ENCODE results near the gene IDH3A. TPM values are rescaled to one million over a fixed set of nuclear protein-coding genes. Genes with fewer than 3 reads are reported as not detected.

IDH3A gene
- polyA plus RNA-seq, 4 donors, result 85.9 to 97.5 (median 92.8) TPM

DNA sequence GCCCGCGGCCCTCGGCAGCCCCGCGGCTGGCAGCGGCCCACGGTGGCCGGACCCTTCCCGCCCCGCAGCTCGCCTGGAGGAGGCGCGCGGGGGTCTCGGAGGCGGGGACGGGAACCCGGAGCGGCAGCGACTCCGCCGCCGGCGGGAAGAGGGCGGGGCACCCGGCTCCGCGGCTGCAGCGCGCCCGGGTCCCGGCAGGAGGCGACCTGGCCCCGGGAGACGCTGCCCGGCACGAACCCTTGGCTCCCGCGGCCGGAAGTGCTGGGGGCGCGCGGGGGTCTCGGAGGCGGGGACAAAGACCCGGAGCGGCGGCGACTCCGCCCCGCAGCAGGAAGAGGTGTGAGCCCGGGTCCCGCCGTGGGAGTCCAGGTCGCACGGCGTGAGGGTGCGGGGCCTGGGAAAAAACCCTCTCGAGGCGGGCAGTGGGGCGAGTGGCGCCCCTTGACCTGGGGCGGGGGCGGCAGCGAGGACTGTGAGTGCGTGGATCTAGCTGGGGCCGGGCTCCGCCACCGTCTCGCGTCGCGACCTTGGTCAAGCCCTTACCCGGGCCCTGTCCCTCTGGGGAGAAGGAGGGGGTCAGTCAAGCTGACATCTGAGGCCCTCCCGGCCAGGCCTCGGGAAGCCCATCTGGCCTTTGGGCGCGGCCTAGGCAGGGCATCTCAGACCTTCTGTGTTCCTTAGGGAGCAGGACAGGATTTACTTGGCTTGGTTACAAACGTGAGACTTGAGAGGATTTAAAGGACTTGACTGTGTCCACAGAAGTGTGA is 17.7 kb upstream of the IDH3A start, which contains the start of gene CIB2:
Gene CIB2 (minus strand): TSS at position 151 of the 767 bp plus-strand sequence. CDS start 230 bp downstream, outside the sequence.
- peaks cover 2 to 55% (median 4%) of the 10 kb centered on the region in 3 donors for H3K4me1 ChIP-seq (ENCODE audit: control insufficient read depth in 3 of 3, insufficient read depth in 2 of 3, low read depth in 1 of 3, low read length in 2 of 3)
- FAIRE-seq, result no peak

DNA sequence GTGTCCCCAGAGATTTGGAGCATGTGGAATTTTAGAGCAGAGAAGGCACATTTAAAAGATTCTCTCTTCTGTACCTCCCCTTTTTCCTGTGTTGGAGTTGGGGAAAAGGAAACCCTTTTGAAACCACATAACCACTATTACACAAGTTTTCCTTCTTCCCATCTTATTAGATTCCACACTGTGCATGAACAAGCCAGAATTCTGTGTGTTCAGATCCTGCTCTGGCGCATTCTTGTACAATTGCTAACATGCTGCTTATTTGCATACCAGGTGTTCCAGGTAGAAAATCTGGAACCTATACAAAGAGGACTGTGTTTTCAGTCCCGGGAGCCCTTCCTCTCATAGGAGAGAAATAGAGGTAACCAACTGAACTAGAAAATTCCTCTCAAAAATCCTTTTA is 15.4 kb upstream of the IDH3A start:
- no peak overlapping the region for H3K27ac ChIP-seq (ENCODE audit: low read depth in 1 of 3, low read length in 2 of 3)
- no peak overlapping the region for H3K4me3 ChIP-seq (ENCODE audit: low read depth in 1 of 3, low read length in 3 of 3)
- DNase-seq (peak in 1 of 2 donors; percentile 34), FAIRE-seq (no peak)
- no peaks in the 10 kb centered on the region for H3K27me3 ChIP-seq (ENCODE audit: control insufficient read depth in 3 of 3, insufficient read depth in 3 of 3, low read length in 3 of 3)
- WGBS, 3 donors, result 25 to 72% (median 36%) methylated on average over 2 of the region's 2 CpGs
- H3K36me3 ChIP-seq (ENCODE audit: control insufficient read depth in 3 of 3, insufficient read depth in 2 of 3, low read depth in 1 of 3, low read length in 3 of 3), result no peaks in the 10 kb centered on the region
- no peaks in the 10 kb centered on the region for H3K9me3 ChIP-seq (ENCODE audit: control insufficient read depth in 2 of 2, insufficient read depth in 1 of 2, low read depth in 1 of 2, low read length in 1 of 2)
- peaks cover 1 to 55% (median 4%) of the 10 kb centered on the region in 3 donors for H3K4me1 ChIP-seq (ENCODE audit: control insufficient read depth in 3 of 3, insufficient read depth in 2 of 3, low read depth in 1 of 3, low read length in 2 of 3)

More for the DNA sequence above, 17.7 kb upstream of the IDH3A start, which contains the start of gene CIB2:
- peaks cover 0 to 14% (median 0%) of the 10 kb centered on the region in 3 donors for H3K36me3 ChIP-seq (ENCODE audit: control insufficient read depth in 3 of 3, insufficient read depth in 2 of 3, low read depth in 1 of 3, low read length in 3 of 3)
- no peaks in the 10 kb centered on the region for H3K9me3 ChIP-seq (ENCODE audit: control insufficient read depth in 2 of 2, insufficient read depth in 1 of 2, low read depth in 1 of 2, low read length in 1 of 2)
- peak; percentile 70 to 92 for DNase-seq
- H3K27me3 ChIP-seq (ENCODE audit: control insufficient read depth in 3 of 3, insufficient read depth in 3 of 3, low read length in 3 of 3), result no peaks in the 10 kb centered on the region
- H3K27ac ChIP-seq (ENCODE audit: low read depth in 1 of 3, low read length in 2 of 3), result peak within 1 kb of the TSS; percentile 80 to 97 (median 85)
- WGBS, 3 donors, result 0 to 2% (median 1%) methylated on average over 59 to 79 of the region's 79 CpGs
- H3K4me3 ChIP-seq (ENCODE audit: low read depth in 1 of 3, low read length in 3 of 3), result peak within 1 kb of the TSS; percentile 66 to 94 (median 79)

DNA sequence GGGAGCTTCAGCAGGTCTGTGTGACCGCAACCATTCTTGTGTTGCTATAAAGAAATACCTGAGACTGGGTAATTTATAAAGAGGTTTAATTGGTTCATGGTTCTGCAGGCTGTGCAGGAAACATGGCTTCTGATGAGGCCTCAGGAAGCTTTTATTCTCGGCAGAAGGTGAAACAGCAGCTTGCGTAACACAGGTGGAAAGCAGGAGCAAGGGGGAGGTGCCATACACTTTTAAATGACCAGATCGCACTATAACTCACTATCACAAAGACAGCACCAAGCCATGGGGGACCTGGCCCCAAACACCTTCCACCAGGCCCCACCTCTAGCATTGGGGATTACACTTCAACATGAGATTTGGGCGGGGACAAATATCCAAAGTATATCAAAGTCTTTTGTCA is 9.6 kb upstream of the IDH3A start:
- H3K27ac ChIP-seq (ENCODE audit: low read depth in 1 of 3, low read length in 2 of 3), result peak overlapping the region; percentile 77 to 85 (median 79)
- peak; percentile 35 to 42 for DNase-seq

DNA sequence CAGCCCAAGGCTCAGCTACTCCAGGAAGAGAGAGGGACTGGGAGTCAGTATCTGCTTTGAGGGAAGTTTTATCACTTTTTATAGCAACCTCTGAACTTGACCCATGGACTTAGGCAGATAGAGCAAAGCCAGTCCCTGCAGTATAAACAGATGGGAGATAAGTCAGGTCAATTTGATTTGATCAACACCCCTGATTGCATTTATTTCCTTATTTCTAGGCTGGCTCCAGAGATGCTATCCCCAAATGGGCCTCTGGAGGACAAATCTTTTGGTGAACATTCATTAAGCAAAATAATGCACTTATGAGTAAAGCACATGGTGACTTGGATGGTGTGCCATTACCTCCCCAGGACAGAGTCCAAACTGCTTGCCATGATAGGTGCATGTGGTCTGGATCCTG is 8.9 kb upstream of the IDH3A start:
- Histone ChIP-seq H3K27ac (ENCODE audit: low read depth in 1 of 3, low read length in 2 of 3) (peak overlapping the region; percentile 79 to 87 (median 85)), H3K36me3 (ENCODE audit: control insufficient read depth in 3 of 3, insufficient read depth in 2 of 3, low read depth in 1 of 3, low read length in 3 of 3) (peaks cover 0 to 4% (median 0%) of the 10 kb centered on the region in 3 donors), H3K27me3 (ENCODE audit: control insufficient read depth in 3 of 3, insufficient read depth in 3 of 3, low read length in 3 of 3) (no peaks in the 10 kb centered on the region), H3K4me1 (ENCODE audit: control insufficient read depth in 3 of 3, insufficient read depth in 2 of 3, low read depth in 1 of 3, low read length in 2 of 3) (peaks cover 4 to 54% (median 5%) of the 10 kb centered on the region in 3 donors), H3K9me3 (ENCODE audit: control insufficient read depth in 2 of 2, insufficient read depth in 1 of 2, low read depth in 1 of 2, low read length in 1 of 2) (no peaks in the 10 kb centered on the region), H3K4me3 (ENCODE audit: low read depth in 1 of 3, low read length in 3 of 3) (no peak overlapping the region)
- no peak for FAIRE-seq
- peak; percentile 80 to 95 for DNase-seq

More for the DNA sequence above, 9.6 kb upstream of the IDH3A start:
- FAIRE-seq, result no peak
- H3K36me3 ChIP-seq (ENCODE audit: control insufficient read depth in 3 of 3, insufficient read depth in 2 of 3, low read depth in 1 of 3, low read length in 3 of 3), result peaks cover 0 to 4% (median 0%) of the 10 kb centered on the region in 3 donors
- H3K4me3 ChIP-seq (ENCODE audit: low read depth in 1 of 3, low read length in 3 of 3), result no peak overlapping the region
- H3K9me3 ChIP-seq (ENCODE audit: control insufficient read depth in 2 of 2, insufficient read depth in 1 of 2, low read depth in 1 of 2, low read length in 1 of 2), result no peaks in the 10 kb centered on the region
- H3K4me1 ChIP-seq (ENCODE audit: control insufficient read depth in 3 of 3, insufficient read depth in 2 of 3, low read depth in 1 of 3, low read length in 2 of 3), result peaks cover 4 to 55% (median 5%) of the 10 kb centered on the region in 3 donors
- no peaks in the 10 kb centered on the region for H3K27me3 ChIP-seq (ENCODE audit: control insufficient read depth in 3 of 3, insufficient read depth in 3 of 3, low read length in 3 of 3)
- 61 to 82% (median 66%) methylated on average over 5 of the region's 5 CpGs for WGBS, 3 donors

- H3K36me3 ChIP-seq (ENCODE audit: control insufficient read depth in 3 of 3, insufficient read depth in 2 of 3, low read depth in 1 of 3, low read length in 3 of 3), result peaks cover 0 to 4% (median 0%) of the 10 kb centered on the region in 3 donors
- no peaks in the 10 kb centered on the region for H3K27me3 ChIP-seq (ENCODE audit: control insufficient read depth in 3 of 3, insufficient read depth in 3 of 3, low read length in 3 of 3)
- no peaks in the 10 kb centered on the region for H3K9me3 ChIP-seq (ENCODE audit: control insufficient read depth in 2 of 2, insufficient read depth in 1 of 2, low read depth in 1 of 2, low read length in 1 of 2)
- DNase-seq, result no peak
- H3K4me1 ChIP-seq (ENCODE audit: control insufficient read depth in 3 of 3, insufficient read depth in 2 of 3, low read depth in 1 of 3, low read length in 2 of 3), result peaks cover 4 to 53% (median 5%) of the 10 kb centered on the region in 3 donors
- 79 to 87% (median 81%) methylated on average over 3 of the region's 3 CpGs for WGBS, 3 donors
- H3K4me3 ChIP-seq (ENCODE audit: low read depth in 1 of 3, low read length in 3 of 3), result no peak overlapping the region
- FAIRE-seq, result no peak
- H3K27ac ChIP-seq (ENCODE audit: low read depth in 1 of 3, low read length in 2 of 3), result peak overlapping the region in 1 of 3 donors; percentile 27
These were observed 6.8 kb upstream of the IDH3A start for GRCh38 chr15:78142332-78142731.

DNA sequence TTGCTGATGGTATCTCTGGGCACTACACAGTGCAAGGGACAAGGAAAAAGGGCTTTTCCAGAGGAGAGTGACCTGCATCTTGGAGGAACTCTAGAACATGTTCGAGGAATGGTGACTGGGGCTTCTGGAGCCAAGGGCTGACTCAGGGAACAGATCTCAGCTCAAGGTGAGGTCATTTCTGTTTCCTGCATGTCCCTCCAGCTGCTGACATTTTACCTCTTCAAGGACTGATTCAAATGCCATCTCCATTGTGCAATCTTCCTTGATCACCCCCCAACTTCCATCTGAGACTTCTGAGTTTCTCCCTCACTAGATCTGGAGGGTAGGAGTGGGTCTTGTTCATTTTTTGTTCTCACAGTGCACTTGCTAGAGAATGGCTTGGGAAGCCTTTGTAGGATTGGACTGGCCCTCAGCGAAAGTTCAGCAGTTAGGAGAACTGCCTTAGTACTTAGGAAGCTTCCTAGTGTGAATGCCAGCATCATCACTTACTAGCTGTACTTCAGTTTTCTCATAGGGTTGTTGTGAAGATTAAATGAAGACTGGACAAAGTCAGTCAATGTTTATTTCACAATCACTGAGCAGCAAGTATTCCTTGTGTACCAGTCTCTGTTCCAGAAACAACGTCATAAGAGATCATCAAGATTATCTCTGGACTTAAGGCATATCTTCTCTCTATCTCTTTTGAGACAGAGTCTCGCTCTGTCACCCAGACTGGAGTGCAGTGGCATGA is 2.6 kb upstream of the IDH3A start:
- Histone ChIP-seq H3K9me3 (ENCODE audit: control insufficient read depth in 2 of 2, insufficient read depth in 1 of 2, low read depth in 1 of 2, low read length in 1 of 2) (no peaks in the 10 kb centered on the region), H3K4me1 (ENCODE audit: control insufficient read depth in 3 of 3, insufficient read depth in 2 of 3, low read depth in 1 of 3, low read length in 2 of 3) (peaks cover 0 to 30% (median 6%) of the 10 kb centered on the region in 3 donors), H3K27me3 (ENCODE audit: control insufficient read depth in 3 of 3, insufficient read depth in 3 of 3, low read length in 3 of 3) (no peaks in the 10 kb centered on the region), H3K36me3 (ENCODE audit: control insufficient read depth in 3 of 3, insufficient read depth in 2 of 3, low read depth in 1 of 3, low read length in 3 of 3) (peaks cover 0 to 4% (median 0%) of the 10 kb centered on the region in 3 donors), H3K27ac (ENCODE audit: low read depth in 1 of 3, low read length in 2 of 3) (peak overlapping the region in 1 of 3 donors; percentile 21), H3K4me3 (ENCODE audit: low read depth in 1 of 3, low read length in 3 of 3) (no peak overlapping the region)
- WGBS, 3 donors, result 76 to 89% (median 87%) methylated on average over 4 of the region's 4 CpGs
- FAIRE-seq (no peak), DNase-seq (peak in 1 of 2 donors; percentile 41)

GRCh38 chr15:78147566-78147965 is 1.6 kb upstream of the IDH3A start:
- WGBS, 3 donors, result 93 to 97% (median 96%) methylated on average over 6 of the region's 6 CpGs
- H3K4me1 ChIP-seq (ENCODE audit: control insufficient read depth in 3 of 3, insufficient read depth in 2 of 3, low read depth in 1 of 3, low read length in 2 of 3), result peaks cover 0 to 22% (median 6%) of the 10 kb centered on the region in 3 donors
- FAIRE-seq, result no peak

GRCh38 chr15:78148392-78149067 is 632 bp upstream of the IDH3A start:
- no peak for FAIRE-seq
- peaks cover 0 to under 1% (median 0%) of the 10 kb centered on the region in 3 donors for H3K36me3 ChIP-seq (ENCODE audit: control insufficient read depth in 3 of 3, insufficient read depth in 2 of 3, low read depth in 1 of 3, low read length in 3 of 3)
- peak overlapping the region; percentile 51 to 79 (median 52) for H3K27ac ChIP-seq (ENCODE audit: low read depth in 1 of 3, low read length in 2 of 3)
- no peaks in the 10 kb centered on the region for H3K9me3 ChIP-seq (ENCODE audit: control insufficient read depth in 2 of 2, insufficient read depth in 1 of 2, low read depth in 1 of 2, low read length in 1 of 2)
- peak overlapping the region; percentile 40 to 64 (median 48) for H3K4me3 ChIP-seq (ENCODE audit: low read depth in 1 of 3, low read length in 3 of 3)
- WGBS, 3 donors, result 8 to 12% (median 9%) methylated on average over 14 of the region's 14 CpGs
- peaks cover 0 to 20% (median 6%) of the 10 kb centered on the region in 3 donors for H3K4me1 ChIP-seq (ENCODE audit: control insufficient read depth in 3 of 3, insufficient read depth in 2 of 3, low read depth in 1 of 3, low read length in 2 of 3)
- no peak for DNase-seq
- H3K27me3 ChIP-seq (ENCODE audit: control insufficient read depth in 3 of 3, insufficient read depth in 3 of 3, low read length in 3 of 3), result no peaks in the 10 kb centered on the region

More at GRCh38 chr15:78147566-78147965, 1.6 kb upstream of the IDH3A start:
- Histone ChIP-seq H3K27me3 (ENCODE audit: control insufficient read depth in 3 of 3, insufficient read depth in 3 of 3, low read length in 3 of 3) (no peaks in the 10 kb centered on the region), H3K27ac (ENCODE audit: low read depth in 1 of 3, low read length in 2 of 3) (no peak overlapping the region), H3K9me3 (ENCODE audit: control insufficient read depth in 2 of 2, insufficient read depth in 1 of 2, low read depth in 1 of 2, low read length in 1 of 2) (no peaks in the 10 kb centered on the region), H3K4me3 (ENCODE audit: low read depth in 1 of 3, low read length in 3 of 3) (no peak overlapping the region), H3K36me3 (ENCODE audit: control insufficient read depth in 3 of 3, insufficient read depth in 2 of 3, low read depth in 1 of 3, low read length in 3 of 3) (peaks cover 0 to 4% (median 0%) of the 10 kb centered on the region in 3 donors)
- DNase-seq, result no peak

Data from small intestine (tissue), 7 donors.